RWPE2 (cell line): Measurements from ENCODE around the gene KLHL6.
"Not testable (repeated sequence)": the region's sequence is repeated elsewhere in the genome, so short reads cannot be mapped to it uniquely, and the experiment has no call there.

Experiments
- ATAC-seq: fragments of 200-7000 bp; cut with Tn5 transposase; 3 replicates; pipeline ENCODE4 v1.9.1; 2021; ENCODE audit warnings: low read depth
- DNase-seq: peaks from one replicate; pipeline ENCODE4 v3.0.0-alpha.2; 2020; ENCODE audit warnings: low spot score
- H3K27ac ChIP-seq: fragments of 450-650 bp; 2 replicates; pipeline ENCODE4 v1.5.1; 2017; ENCODE audit warnings: mild to moderate bottlenecking; ENCODE audit not compliant: poor library complexity, severe bottlenecking
- H3K27me3 ChIP-seq: fragments of 250-450 bp; sonication (Bioruptor Pico); 2 replicates; pipeline ENCODE4 v1.5.1; 2021; ENCODE audit warnings: mild to moderate bottlenecking, moderate library complexity; ENCODE audit not compliant: insufficient read depth, poor library complexity, severe bottlenecking
- H3K36me3 ChIP-seq: fragments of 250-450 bp; sonication (Bioruptor Pico); 2 replicates; pipeline ENCODE4 v1.5.1; 2020; ENCODE audit warnings: low read depth, mild to moderate bottlenecking, moderate library complexity
- H3K4me1 ChIP-seq: fragments of 250-450 bp; sonication (Bioruptor Pico); 2 replicates; pipeline ENCODE4 v1.5.1; 2021; ENCODE audit warnings: mild to moderate bottlenecking, moderate library complexity; ENCODE audit not compliant: insufficient read depth, poor library complexity, severe bottlenecking
- H3K4me3 ChIP-seq: fragments of 250-450 bp; sonication (Bioruptor Pico); 2 replicates; pipeline ENCODE4 v1.5.1; 2021; ENCODE audit warnings: mild to moderate bottlenecking, moderate library complexity; ENCODE audit not compliant: severe bottlenecking
- H3K9me3 ChIP-seq: fragments of 250-450 bp; sonication (Bioruptor Pico); 2 replicates; pipeline ENCODE4 v1.5.1; 2021; ENCODE audit warnings: mild to moderate bottlenecking, moderate library complexity; ENCODE audit not compliant: severe bottlenecking
- CTCF ChIP-seq: fragments of 450-650 bp; IDR thresholded peaks from one replicate; pipeline ENCODE4 v1.5.1; 2017; ENCODE audit warnings: mild to moderate bottlenecking, moderate library complexity; ENCODE audit not compliant: poor library complexity, severe bottlenecking

Gene KLHL6

GRCh38 chr3:183529185-183529584 is 26.3 kb downstream of the KLHL6 start:
- Histone ChIP-seq H3K27me3 (no peaks in the 10 kb centered on the region), H3K36me3 (no peaks in the 10 kb centered on the region), H3K9me3 (no peaks in the 10 kb centered on the region), H3K4me1 (no peaks in the 10 kb centered on the region), H3K4me3 (no peak overlapping the region), H3K27ac (no peak overlapping the region)
- TF ChIP-seq CTCF: no peak
- DNase-seq (no peak), ATAC-seq (no peak)

GRCh38 chr3:183528758-183529157 is 26.7 kb downstream of the KLHL6 start:
- H3K27ac ChIP-seq, H3K9me3 ChIP-seq, H3K27me3 ChIP-seq, ATAC-seq, H3K4me3 ChIP-seq, H3K4me1 ChIP-seq, DNase-seq, H3K36me3 ChIP-seq: not testable (repeated sequence)

- no peaks in the 10 kb centered on the region for H3K27me3 ChIP-seq
- DNase-seq (no peak), ATAC-seq (no peak)
- no peaks in the 10 kb centered on the region for H3K4me1 ChIP-seq
- no peak overlapping the region for H3K27ac ChIP-seq
- H3K9me3 ChIP-seq: no peaks in the 10 kb centered on the region
- no peaks in the 10 kb centered on the region for H3K36me3 ChIP-seq
- no peak for TF ChIP-seq CTCF
- no peak overlapping the region for H3K4me3 ChIP-seq
These were observed 27.8 kb downstream of the KLHL6 start for GRCh38 chr3:183527428-183528379.

GRCh38 chr3:183526838-183527427 is 28.6 kb downstream of the KLHL6 start:
- no peak overlapping the region for H3K27ac ChIP-seq
- no peaks in the 10 kb centered on the region for H3K4me1 ChIP-seq
- H3K27me3 ChIP-seq: no peaks in the 10 kb centered on the region
- TF ChIP-seq CTCF: no peak
- no peak overlapping the region for H3K4me3 ChIP-seq
- ATAC-seq (no peak), DNase-seq (no peak)
- H3K9me3 ChIP-seq: no peaks in the 10 kb centered on the region
- H3K36me3 ChIP-seq: no peaks in the 10 kb centered on the region

- DNase-seq (no peak), ATAC-seq (no peak)
- no peak for TF ChIP-seq CTCF
- H3K4me1 ChIP-seq: no peaks in the 10 kb centered on the region
- no peaks in the 10 kb centered on the region for H3K27me3 ChIP-seq
- no peaks in the 10 kb centered on the region for H3K36me3 ChIP-seq
- H3K27ac ChIP-seq: no peak overlapping the region
- no peaks in the 10 kb centered on the region for H3K9me3 ChIP-seq
- no peak overlapping the region for H3K4me3 ChIP-seq
These were observed 31.0 kb downstream of the KLHL6 start for GRCh38 chr3:183524476-183524875.

GRCh38 chr3:183520741-183521556 is 34.6 kb downstream of the KLHL6 start:
- H3K4me1 ChIP-seq, H3K4me3 ChIP-seq, DNase-seq, H3K27me3 ChIP-seq, H3K36me3 ChIP-seq, H3K27ac ChIP-seq, ATAC-seq, H3K9me3 ChIP-seq: not testable (repeated sequence)

GRCh38 chr3:183520295-183520694 is 35.2 kb downstream of the KLHL6 start:
- not testable (repeated sequence) for H3K27ac ChIP-seq, H3K36me3 ChIP-seq, ATAC-seq, H3K4me1 ChIP-seq, H3K27me3 ChIP-seq, H3K9me3 ChIP-seq, H3K4me3 ChIP-seq, DNase-seq
